ENCODE measurements around the gene JUNB.

GRCh38 chr19:12751635-12752034 lies 39.7 kb upstream of the JUNB start, which contains the start of gene BEST2:
- TF ChIP-seq POLR2AphosphoS5 (IDR thresholded peaks at IDR 0.05) = no peak
- no peak for TF ChIP-seq CTCF (IDR thresholded peaks at IDR 0.05)

Data from gastroesophageal sphincter (tissue), 3 donors.